Measurements from ENCODE around the gene LRRC32.

GRCh38 chr11:76689313-76690260, 19.0 kb upstream of the LRRC32 start:
- TF ChIP-seq ZC3H11A (IDR thresholded peaks at IDR 0.05; ENCODE audit: low read depth, low read length) (no peak), BCLAF1 (IDR thresholded peaks at IDR 0.05; ENCODE audit: borderline replicate concordance in 1 of 2, control insufficient read depth in 1 of 2, low read depth in 2 of 2, low read length in 1 of 2) (no peak), SIN3A (IDR thresholded peaks at IDR 0.05; ENCODE audit: borderline replicate concordance in 2 of 2, control insufficient read depth in 1 of 2, low read depth in 2 of 2, low read length in 2 of 2) (no peak), TAF7 (tag; IDR thresholded peaks at IDR 0.05) (no peak)
